ENCODE measurements around the gene FOXO3.

DNA sequence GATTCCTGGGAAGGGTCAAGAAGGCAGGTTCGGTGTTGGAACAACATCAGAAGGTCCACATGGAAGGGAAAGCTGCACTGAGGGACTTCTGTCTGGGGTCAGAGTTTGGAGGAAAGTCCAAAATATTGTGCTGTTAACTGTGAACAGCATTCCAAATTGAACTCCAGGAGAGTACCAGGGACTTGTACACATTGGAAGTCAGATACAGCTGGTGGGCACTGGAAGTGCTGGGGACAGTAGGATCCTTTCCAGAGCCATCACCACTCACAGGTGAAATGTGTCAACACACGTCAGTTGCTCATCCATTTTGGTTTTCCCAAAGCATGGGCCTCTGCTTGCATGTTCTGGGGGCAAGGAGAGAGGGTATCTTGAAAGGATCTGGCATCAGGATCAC lies 18.6 kb downstream of the FOXO3 start:
- TF ChIP-seq EZH2 (IDR thresholded peaks at IDR 0.05; ENCODE audit: insufficient read depth, poor library complexity, severe bottlenecking) (no peak), EZH2phosphoT487 (IDR thresholded peaks at IDR 0.05; ENCODE audit: insufficient read depth, low read depth) (no peak)

Data from GM23248 (cell line).